ENCODE measurements around the gene GRAP.
"Not testable (repeated sequence)": the region's sequence is repeated elsewhere in the genome, so short reads cannot be mapped to it uniquely, and the experiment has no call there.

Gene GRAP

GRCh38 chr17:19046782-19047375 lies at the start of gene GRAP:
Gene GRAP, minus strand, starts transcription at chr17:19046957. Its CDS starts 31 bp downstream, at chr17:19046926.
- DNase-seq (ENCODE audit: low read depth, low spot score); H3K36me3 ChIP-seq (ENCODE audit: insufficient read depth, low read length); H3K9ac ChIP-seq (ENCODE audit: insufficient read length); H3K27ac ChIP-seq; H3K4me3 ChIP-seq; H3K9me3 ChIP-seq (ENCODE audit: low read depth, low read length): not testable (repeated sequence)

DNA sequence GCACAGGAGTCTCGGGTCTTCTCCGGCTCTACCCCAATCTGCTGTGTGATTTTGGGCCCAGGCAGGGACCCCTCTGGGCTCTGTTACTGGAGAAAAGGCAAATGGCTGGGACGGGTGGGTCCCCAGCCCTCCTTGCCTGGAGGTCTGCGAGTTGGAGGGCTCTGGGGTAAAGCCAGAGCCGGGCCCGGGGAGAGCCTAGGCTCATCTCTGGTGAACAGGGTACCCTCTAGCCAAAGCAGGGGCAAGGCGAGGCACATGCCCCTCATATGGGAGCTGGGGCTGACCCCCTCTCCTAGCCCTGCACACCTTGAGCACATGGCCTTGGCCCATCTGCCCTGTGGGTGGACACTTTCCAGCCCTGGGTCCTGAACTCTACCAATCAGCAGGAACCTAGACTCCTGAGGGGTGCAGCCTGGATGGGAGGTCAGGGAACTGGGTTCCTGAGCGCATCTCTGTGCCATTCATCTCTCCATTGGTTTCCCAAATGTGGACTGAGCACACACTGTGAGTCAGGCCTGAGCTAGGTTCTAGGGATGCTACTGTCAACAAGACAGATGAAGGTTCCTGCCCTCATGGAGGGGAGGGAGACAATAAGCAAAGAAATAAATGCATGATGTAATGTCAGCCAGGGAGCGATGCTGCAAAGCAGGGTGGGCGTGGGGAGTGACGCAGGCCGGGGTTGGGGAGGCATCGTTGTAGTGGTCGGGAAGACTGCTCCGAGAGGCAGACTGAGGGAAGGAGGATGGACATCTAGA lies 47.1 kb upstream of the GRAP start:
- H3K36me3 ChIP-seq (ENCODE audit: insufficient read depth, low read length); H3K4me3 ChIP-seq; H3K27ac ChIP-seq; DNase-seq (ENCODE audit: low read depth, low spot score); H3K9ac ChIP-seq (ENCODE audit: insufficient read length); H3K9me3 ChIP-seq (ENCODE audit: low read depth, low read length): not testable (repeated sequence)

- H3K36me3 ChIP-seq (ENCODE audit: insufficient read depth, low read length); DNase-seq (ENCODE audit: low read depth, low spot score); H3K9me3 ChIP-seq (ENCODE audit: low read depth, low read length); H3K27ac ChIP-seq; H3K4me3 ChIP-seq; H3K9ac ChIP-seq (ENCODE audit: insufficient read length): not testable (repeated sequence)
Observed at GRCh38 chr17:19092737-19093683, 46.3 kb upstream of the GRAP start.

GRCh38 chr17:19090058-19090772 lies 43.5 kb upstream of the GRAP start:
- not testable (repeated sequence) for H3K4me3 ChIP-seq; H3K27ac ChIP-seq; H3K36me3 ChIP-seq (ENCODE audit: insufficient read depth, low read length); DNase-seq (ENCODE audit: low read depth, low spot score); H3K9me3 ChIP-seq (ENCODE audit: low read depth, low read length); H3K9ac ChIP-seq (ENCODE audit: insufficient read length)

DNA sequence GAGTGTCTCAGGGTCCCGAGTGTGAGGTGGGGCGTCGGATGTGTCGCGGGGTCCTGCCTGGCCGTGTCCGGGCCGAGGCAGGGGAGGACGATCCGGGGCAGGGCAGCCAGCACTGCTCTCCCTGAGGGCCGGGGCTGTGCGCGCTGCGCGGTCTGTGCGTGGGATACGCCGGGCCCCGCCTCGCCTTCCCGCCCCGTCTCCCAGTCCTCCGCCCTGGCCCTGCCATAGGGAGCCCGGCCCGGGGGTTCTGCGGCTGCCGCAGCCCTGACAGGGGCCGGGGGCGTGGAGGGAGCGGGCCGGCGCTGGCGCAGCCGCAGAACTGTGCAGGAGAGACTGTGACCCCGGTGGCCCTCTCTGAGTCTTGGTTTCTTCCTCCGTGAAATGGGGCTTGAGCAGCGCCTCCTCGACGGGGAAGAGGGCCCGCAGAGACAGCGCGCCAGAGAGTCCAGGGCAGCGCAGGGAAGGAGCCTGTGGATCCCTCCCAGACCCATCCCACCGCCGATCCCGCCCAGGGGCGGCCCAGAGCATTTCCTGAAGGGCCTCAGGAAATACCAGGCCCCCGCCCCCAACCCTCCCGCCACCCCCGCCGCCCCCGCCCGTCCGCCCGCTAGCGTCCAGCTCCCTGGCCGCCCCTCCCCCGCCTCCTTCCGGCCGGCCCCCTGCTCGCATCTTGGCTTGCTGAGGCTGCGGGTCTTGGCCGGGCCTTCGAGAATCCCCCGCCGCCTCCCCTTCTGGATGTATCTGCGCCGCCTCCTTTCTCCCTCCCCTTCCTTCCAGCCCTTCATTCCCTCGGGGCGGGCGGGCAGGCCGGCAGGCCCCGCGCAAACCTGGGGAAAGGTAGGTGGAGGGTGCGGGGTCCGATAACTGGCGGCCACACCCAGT lies 42.3 kb upstream of the GRAP start:
- H3K4me3 ChIP-seq; H3K9ac ChIP-seq (ENCODE audit: insufficient read length); H3K9me3 ChIP-seq (ENCODE audit: low read depth, low read length); H3K27ac ChIP-seq; DNase-seq (ENCODE audit: low read depth, low spot score); H3K36me3 ChIP-seq (ENCODE audit: insufficient read depth, low read length): not testable (repeated sequence)

DNA sequence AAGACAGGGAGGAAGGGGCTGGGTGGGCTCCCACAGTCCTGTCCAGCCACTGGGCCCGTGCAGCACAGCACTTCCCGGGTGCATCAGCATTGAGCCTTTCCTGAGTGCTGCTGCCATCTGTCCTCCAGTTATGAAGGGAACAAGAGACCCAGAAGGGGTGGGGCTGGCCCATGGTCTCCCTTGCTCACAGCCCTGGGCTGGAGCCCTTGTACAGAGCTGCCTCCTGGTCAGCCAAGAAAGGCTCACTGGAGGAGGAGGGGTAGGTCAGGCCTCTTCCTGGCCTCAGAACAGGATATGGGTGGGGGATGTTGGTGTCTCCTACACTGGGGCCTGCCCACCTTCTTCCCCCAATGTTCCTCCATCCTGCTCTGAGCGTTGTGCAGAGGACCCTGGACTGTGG lies 30.6 kb upstream of the GRAP start:
- H3K4me3 ChIP-seq; H3K9ac ChIP-seq (ENCODE audit: insufficient read length); H3K36me3 ChIP-seq (ENCODE audit: insufficient read depth, low read length); DNase-seq (ENCODE audit: low read depth, low spot score); H3K27ac ChIP-seq; H3K9me3 ChIP-seq (ENCODE audit: low read depth, low read length): not testable (repeated sequence)

GRCh38 chr17:19076398-19077192 lies 29.8 kb upstream of the GRAP start:
- H3K36me3 ChIP-seq (ENCODE audit: insufficient read depth, low read length); DNase-seq (ENCODE audit: low read depth, low spot score); H3K4me3 ChIP-seq; H3K9ac ChIP-seq (ENCODE audit: insufficient read length); H3K27ac ChIP-seq; H3K9me3 ChIP-seq (ENCODE audit: low read depth, low read length): not testable (repeated sequence)

DNA sequence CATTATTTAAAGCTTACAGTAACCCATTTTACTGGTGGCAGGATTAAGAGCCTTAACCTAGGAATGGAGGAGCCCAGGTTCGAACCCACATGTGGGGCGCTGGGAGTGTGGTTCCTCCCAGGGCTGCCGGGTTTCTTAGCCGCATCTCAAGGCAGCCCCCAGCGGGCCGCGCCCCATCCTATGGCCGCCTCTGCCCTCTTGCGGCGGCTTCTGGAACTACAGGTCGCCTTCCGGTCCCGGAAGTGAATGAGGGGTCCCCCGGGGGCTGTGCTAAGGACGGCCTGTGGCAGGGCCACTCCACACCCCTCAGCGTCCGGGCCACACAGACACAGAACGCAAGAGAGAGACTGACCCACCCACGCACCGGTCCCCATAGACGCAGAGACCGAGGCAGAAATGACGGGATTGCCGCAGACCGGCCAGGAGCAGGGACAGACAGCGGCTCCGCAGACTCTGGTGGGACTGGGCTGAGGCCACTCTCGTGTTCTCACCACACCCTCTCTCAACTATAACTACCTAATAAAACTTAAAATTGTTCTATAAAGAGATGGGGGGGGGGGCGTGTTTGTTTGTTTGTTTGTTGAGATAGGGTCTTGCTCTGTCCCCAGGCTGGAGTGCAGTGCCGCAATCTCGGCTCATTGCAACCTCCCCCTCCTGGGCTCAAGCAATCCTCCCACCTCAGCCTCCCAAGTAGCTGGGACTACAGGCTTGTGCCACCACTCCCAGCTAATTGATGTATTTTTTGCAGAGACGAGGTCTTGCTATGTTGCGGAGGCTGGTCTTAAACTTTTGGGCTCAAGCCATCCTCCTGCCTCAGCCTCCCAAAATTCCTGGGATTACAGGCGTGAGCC lies 23.8 kb upstream of the GRAP start:
- H3K27ac ChIP-seq; H3K36me3 ChIP-seq (ENCODE audit: insufficient read depth, low read length); H3K9ac ChIP-seq (ENCODE audit: insufficient read length); H3K4me3 ChIP-seq; H3K9me3 ChIP-seq (ENCODE audit: low read depth, low read length); DNase-seq (ENCODE audit: low read depth, low spot score): not testable (repeated sequence)

GRCh38 chr17:19064378-19064777 lies 17.6 kb upstream of the GRAP start:
- H3K36me3 ChIP-seq (ENCODE audit: insufficient read depth, low read length); H3K27ac ChIP-seq; H3K9me3 ChIP-seq (ENCODE audit: low read depth, low read length); DNase-seq (ENCODE audit: low read depth, low spot score); H3K9ac ChIP-seq (ENCODE audit: insufficient read length); H3K4me3 ChIP-seq: not testable (repeated sequence)

Measured in SK-N-MC (cell line).